HG03280 (cell line): ENCODE data around the gene CST2.
A peak's percentile ranks its signal among the peaks of the same experiment; 100 is the strongest.
"Not testable (repeated sequence)": the region's sequence is repeated elsewhere in the genome, so short reads cannot be mapped to it uniquely, and the experiment has no call there.

Experiments
- ATAC-seq: cut with Tn5 transposase; IDR thresholded peaks from one replicate; pipeline ENCODE4 v1.9.1; 2021; ENCODE audit warnings: mild to moderate bottlenecking, moderate library complexity; ENCODE audit not compliant: unreplicated experiment

The CST2 gene

DNA sequence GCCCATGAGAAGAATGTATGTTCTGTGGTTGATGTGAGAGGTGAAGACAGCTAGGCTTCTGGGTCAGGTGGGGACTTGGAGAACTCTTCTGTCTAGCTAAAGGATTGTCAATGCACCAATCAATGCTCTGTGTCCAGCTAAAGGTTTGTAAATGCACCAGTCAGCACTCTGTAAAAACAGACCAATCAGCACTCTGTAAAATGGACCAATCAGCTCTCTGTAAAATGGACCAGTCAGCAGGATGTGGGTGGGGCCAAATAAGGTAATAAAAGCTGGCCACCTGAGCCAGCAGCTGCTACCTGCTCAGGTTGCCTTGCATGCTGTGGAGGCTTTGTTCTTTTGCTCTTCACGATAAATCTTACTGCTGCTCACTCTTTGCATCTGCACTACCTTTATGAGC, 15.0 kb downstream of the CST2 start:
- ATAC-seq: not testable (repeated sequence)

DNA sequence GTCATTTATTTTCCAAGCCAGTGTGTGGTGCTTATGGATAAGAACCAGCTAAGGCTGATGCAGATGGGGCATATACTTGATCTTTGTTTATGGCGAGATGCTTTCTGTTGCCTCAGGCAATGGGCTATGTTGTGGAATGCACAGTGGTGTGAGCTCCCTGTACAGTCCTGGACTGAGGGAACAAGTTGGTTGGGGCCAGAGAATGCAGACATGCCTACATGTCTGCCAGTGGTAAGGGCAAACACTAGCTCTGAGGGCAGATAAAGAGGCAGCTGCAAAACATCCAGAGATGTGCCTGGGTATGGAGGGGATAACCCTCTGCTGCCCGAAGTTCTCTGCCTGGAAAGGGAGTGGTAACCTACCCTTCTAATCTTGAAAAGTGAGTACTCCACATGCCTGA, 16.2 kb downstream of the CST2 start:
- ATAC-seq: not testable (repeated sequence)

DNA sequence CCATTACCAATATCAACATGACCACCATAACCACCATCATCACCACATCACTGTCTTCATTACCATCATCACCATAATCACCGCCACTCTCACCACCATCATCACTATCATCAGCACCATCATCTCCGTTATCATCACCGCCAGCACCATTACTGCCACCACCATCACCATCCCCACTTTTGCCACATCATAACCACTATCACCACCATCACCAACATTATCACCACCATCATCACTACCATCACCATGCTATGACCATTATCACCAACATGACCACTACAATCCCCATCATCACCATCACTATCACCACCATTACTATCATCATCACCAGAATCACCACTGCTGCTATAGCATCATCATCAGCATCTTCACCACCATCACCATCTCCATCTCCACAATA, 25.7 kb downstream of the CST2 start:
- ATAC-seq: no peak

DNA sequence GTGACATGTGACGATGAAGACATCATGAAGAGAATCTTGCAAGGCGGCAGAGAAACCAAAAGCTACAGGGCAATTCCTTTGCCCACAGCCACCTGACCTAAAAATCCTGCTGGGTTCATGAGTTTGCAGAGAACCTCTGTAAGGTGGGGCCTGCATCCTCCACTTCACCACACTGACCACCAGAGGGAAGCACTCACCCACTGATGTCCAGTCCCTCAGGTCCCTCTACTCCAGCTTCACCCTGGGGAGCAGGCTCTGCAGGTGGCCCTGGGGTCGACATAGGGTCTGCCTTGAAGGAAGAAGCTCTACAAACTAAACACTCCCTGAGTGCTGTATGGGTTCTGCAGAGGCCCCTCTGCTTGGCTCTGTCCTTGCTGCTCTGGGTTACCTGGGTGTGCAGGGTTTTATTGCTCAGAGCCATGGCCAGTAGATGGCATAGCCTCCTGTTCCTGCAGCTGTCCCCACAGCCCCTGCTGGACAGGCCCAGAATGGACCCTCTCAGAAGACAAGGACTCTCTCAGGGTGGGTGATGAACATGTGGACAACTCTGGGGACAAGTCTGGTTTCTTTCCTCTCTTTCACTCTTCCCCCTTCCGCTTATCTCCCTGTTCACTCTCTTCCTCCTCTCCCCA, 27.2 kb downstream of the CST2 start:
- peak; percentile 75 for ATAC-seq

DNA sequence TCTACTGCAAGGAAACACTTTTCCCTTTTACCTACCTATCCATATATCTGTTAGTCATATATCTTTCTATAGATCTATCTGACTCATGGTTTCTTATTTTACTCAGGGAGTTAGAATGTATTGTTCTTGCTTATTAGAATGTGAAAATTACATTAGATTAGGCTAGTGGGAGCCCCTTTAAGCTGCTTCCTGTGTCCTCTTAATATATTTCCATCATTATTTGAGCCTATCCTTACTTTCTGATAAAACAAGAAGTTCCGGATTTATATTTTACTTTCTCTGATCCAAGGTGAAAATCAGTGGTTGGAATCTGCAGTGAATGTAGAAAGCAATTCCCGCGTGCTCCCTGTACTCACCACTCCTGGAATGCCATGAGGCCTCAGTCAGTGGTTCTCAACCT, 31.0 kb downstream of the CST2 start:
- no peak for ATAC-seq

DNA sequence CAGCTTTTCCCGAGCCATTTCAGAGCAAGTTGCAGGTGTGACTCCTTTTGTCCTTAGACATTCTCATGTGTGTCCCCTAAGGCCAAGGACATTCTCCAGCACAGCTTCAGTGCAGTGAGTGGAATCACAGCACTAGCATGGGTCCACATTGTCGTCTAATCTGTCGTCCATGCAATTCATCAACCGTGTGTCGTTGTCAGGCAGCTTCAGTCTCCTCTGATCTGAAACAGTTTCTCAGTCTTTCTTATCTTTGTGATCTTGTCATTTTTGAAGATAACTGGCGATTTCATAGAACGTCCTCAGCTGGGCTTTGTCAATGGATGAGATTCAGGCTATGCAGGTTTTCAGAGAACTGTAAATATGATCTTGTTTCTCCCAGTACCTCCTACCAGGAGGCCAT, 31.7 kb downstream of the CST2 start:
- no peak for ATAC-seq

DNA sequence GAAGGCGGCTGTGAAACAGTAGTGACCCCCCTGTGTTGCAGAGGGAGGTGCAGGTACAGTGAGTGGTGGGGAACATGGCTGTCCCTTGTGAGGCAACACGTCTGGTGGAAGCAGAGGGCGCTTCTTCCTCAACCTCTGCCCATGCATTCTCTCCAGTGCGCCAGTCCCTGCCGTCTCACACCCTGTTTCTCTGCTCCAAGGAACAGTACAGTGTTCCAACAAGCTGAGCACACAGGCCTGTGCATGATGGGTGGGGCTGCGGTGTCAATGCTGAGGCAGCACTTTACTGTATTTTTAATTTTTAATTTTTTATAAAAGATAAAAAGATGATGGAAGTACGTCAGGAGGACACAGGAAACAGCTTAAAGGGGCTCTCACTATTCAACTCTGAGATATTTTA, 32.5 kb downstream of the CST2 start:
- ATAC-seq: no peak

DNA sequence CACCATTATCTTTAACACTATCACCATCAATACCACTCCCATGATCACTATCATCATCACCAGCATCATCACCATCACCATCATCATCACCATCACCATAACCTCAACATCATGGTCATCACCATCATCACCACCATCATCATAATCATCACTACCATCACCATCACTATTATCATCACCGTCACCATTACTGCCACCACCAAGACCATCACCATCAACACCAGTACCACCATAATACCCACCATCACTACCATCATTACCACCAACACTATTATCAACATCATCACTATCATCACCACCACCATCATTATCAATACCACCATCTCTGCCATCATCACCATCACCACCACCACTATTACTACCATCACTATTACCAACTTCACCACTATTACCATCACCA, 43.1 kb downstream of the CST2 start:
- ATAC-seq: no peak

DNA sequence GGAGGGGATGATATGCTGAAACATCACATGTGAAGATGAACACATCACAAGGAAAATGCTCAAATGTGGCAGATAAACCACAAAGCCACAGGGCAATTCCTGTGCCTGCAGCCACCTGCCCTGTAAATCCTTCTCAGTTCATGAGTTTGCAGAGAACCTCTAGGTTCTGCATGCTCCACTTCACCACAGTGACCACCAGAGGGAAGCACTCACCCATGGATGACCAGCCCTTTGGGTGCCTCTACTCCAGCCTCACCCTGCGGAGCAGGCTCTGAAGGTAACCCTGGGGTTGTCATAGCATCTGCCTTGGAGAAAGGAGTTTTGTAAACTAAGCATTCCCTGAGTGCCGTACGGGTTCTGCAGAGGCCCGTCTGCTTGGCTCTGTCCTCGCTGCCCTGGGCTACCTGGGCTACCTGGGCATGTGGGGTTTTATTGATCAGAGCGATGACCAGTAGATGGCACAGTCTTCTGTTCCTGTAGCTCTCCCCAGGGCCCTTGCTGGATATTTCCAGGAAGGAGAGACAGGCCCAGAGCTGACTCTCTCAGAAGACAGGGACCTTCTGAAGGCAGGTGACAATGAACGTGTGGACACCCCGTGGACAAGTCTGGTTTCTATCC, 44.1 kb downstream of the CST2 start:
- no peak for ATAC-seq

DNA sequence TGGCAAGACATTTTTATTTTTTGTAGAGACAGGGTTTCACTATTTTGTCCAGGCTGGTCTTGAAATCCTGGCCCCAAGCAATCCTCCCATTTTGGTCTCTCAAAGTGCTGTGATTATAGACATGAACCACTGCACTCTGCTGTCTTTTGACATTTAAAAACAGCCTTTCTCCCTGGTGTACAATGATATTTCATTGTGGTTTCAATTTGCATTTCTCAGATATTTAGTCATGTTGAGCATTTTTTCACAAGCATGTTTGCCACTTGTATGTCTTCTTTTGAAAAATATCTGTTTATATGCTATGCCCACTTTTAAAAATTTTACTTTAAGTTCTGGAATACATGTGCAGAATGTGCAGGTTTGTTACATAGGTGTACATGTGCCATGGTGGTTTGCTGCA, 47.9 kb downstream of the CST2 start:
- not testable (repeated sequence) for ATAC-seq

DNA sequence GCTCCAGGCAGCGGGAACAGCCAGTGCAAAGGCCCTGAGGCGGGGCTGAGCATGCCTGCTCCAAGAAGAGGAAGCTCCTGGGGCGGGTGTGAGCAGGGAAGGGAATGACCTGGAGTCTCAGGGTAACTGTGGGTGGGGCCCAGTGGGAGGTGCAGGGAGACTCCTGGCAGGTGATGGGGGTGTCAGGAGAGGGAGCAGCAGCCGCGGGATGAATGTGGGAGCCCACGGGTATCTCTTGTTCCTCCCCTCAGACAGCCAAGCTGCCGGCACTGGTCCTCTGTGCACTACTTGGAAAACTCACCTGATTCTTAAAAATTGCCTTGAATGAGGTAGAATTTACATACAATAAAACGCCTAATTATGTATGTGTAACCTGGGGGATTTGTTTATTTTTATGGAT, 49.1 kb downstream of the CST2 start:
- ATAC-seq: not testable (repeated sequence)

DNA sequence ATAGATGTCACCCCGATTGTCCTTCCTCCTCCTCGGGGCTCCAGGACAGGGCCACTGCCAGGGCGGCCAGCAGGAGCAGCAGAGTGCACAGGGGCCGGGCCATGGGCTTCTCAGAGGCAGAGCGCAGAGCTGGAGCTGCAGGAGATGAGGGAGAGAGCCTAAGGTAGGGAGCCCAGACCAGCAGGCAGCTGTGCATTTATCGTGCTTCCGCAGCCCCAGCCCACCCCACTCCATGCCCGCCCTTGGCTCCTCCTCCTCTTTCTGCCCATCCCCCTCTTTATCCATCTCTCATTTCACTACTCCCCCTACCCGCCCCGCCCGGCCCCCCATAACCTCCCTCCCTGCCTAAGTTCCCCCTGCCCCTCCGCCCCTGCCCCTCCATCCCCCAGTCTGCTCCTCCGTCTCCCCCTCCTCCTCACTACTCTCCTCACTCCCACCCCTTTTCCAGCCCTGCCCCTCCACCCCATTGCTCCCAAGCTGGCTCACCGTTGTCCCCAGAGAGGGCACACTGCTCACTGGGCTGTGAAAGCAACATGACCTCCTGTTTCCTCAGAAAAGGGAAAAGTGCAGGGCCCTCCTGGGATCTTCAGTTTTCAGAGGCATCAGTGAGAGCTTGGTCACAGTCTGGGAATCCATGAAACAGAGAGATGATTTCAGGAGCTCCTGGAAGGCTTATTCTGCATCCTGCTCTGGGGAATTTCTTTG, 50.3 kb downstream of the CST2 start:
- ATAC-seq: no peak

DNA sequence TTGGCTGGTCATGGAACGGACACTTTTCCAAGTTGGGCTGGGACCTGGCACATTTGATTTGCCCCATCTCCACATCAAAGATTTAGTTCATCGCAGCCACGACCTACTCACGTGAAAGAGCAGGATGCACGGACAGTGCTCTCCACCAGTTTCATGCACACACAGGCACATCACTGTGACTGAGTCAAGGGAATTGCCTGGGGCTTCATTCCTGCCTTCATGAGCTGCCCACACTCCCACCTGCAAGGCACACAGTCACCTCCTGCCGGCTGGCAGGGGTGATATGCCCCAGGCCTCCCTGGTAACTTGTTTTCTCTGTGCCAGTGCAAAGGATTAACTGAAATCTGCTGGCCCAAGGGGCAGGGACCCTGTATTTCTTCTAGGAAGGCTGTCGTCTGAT, 52.4 kb downstream of the CST2 start:
- no peak for ATAC-seq
